ENCODE measurements around the gene YWHAQ. TPM values are rescaled to one million over a fixed set of nuclear protein-coding genes. Genes with fewer than 3 reads are reported as not detected.

YWHAQ gene
- total RNA-seq, 1 experiment from 2014 or later: 307 TPM

GRCh38 chr2:9549420-9549819, 81.4 kb downstream of the YWHAQ start:
- CTCF ChIA-PET: no interaction called here
- peaks cover 22% of the 10 kb centered on the region for H3K36me3 Mint-ChIP-seq (ENCODE audit: insufficient read depth, unreplicated experiment)
- intact Hi-C loops (cut with micrococcal nuclease; ENCODE audit: unreplicated experiment): no loop called here
- DNase-seq: no peak
- no peaks in the 10 kb centered on the region for H3K27me3 Mint-ChIP-seq (ENCODE audit: unreplicated experiment)
- no peak overlapping the region for H3K4me3 Mint-ChIP-seq (ENCODE audit: low read depth, unreplicated experiment)
- peaks cover 40% of the 10 kb centered on the region for H3K4me1 Mint-ChIP-seq (ENCODE audit: low read depth, unreplicated experiment)
- TF ChIP-seq CTCF (IDR thresholded peaks at IDR 0.05; ENCODE audit: unreplicated experiment): no peak
- H3K27ac Mint-ChIP-seq (ENCODE audit: unreplicated experiment): no peak overlapping the region
- BruUV-seq (replicated peaks): no TSS peak
- H3K9me3 Mint-ChIP-seq (ENCODE audit: low read depth, unreplicated experiment): no peaks in the 10 kb centered on the region

GRCh38 chr2:9548506-9548905, 82.3 kb downstream of the YWHAQ start:
- intact Hi-C loops (cut with micrococcal nuclease; ENCODE audit: unreplicated experiment): no loop called here
- DNase-seq: no peak
- CTCF ChIA-PET: no interaction called here
- Mint-ChIP-seq H3K27ac (ENCODE audit: unreplicated experiment) (no peak overlapping the region), H3K36me3 (ENCODE audit: insufficient read depth, unreplicated experiment) (peaks cover 13% of the 10 kb centered on the region), H3K4me3 (ENCODE audit: low read depth, unreplicated experiment) (no peak overlapping the region), H3K4me1 (ENCODE audit: low read depth, unreplicated experiment) (peaks cover 37% of the 10 kb centered on the region), H3K9me3 (ENCODE audit: low read depth, unreplicated experiment) (no peaks in the 10 kb centered on the region), H3K27me3 (ENCODE audit: unreplicated experiment) (no peaks in the 10 kb centered on the region)
- TF ChIP-seq CTCF (IDR thresholded peaks at IDR 0.05; ENCODE audit: unreplicated experiment): no peak
- no TSS peak for BruUV-seq (replicated peaks)

GRCh38 chr2:9547262-9547991, 83.4 kb downstream of the YWHAQ start:
- no peak overlapping the region for H3K4me3 Mint-ChIP-seq (ENCODE audit: low read depth, unreplicated experiment)
- peaks cover 4% of the 10 kb centered on the region for H3K36me3 Mint-ChIP-seq (ENCODE audit: insufficient read depth, unreplicated experiment)
- CTCF ChIA-PET: interaction anchor here (0.7 kb wide), 1 partner anchor 97 kb away, joined by 3 read pairs; no protein-coding TSS in a partner anchor
- H3K4me1 Mint-ChIP-seq (ENCODE audit: low read depth, unreplicated experiment): peaks cover 26% of the 10 kb centered on the region
- BruUV-seq (replicated peaks): no TSS peak
- no peak overlapping the region for H3K27ac Mint-ChIP-seq (ENCODE audit: unreplicated experiment)
- intact Hi-C loops (cut with micrococcal nuclease; ENCODE audit: unreplicated experiment): no loop called here
- H3K9me3 Mint-ChIP-seq (ENCODE audit: low read depth, unreplicated experiment): no peaks in the 10 kb centered on the region
- DNase-seq: no peak
- no peaks in the 10 kb centered on the region for H3K27me3 Mint-ChIP-seq (ENCODE audit: unreplicated experiment)
- TF ChIP-seq CTCF (IDR thresholded peaks at IDR 0.05; ENCODE audit: unreplicated experiment): no peak

GRCh38 chr2:9545502-9545901, 85.3 kb downstream of the YWHAQ start:
- no TSS peak for BruUV-seq (replicated peaks)
- H3K4me3 Mint-ChIP-seq (ENCODE audit: low read depth, unreplicated experiment): no peak overlapping the region
- H3K4me1 Mint-ChIP-seq (ENCODE audit: low read depth, unreplicated experiment): peaks cover 17% of the 10 kb centered on the region
- H3K36me3 Mint-ChIP-seq (ENCODE audit: insufficient read depth, unreplicated experiment): no peaks in the 10 kb centered on the region
- CTCF ChIA-PET: no interaction called here
- no peak for TF ChIP-seq CTCF (IDR thresholded peaks at IDR 0.05; ENCODE audit: unreplicated experiment)
- no peaks in the 10 kb centered on the region for H3K27me3 Mint-ChIP-seq (ENCODE audit: unreplicated experiment)
- no peak overlapping the region for H3K27ac Mint-ChIP-seq (ENCODE audit: unreplicated experiment)
- intact Hi-C loops (cut with micrococcal nuclease; ENCODE audit: unreplicated experiment): no loop called here
- H3K9me3 Mint-ChIP-seq (ENCODE audit: low read depth, unreplicated experiment): no peaks in the 10 kb centered on the region
- DNase-seq: no peak
